A673 (cell line): Measurements from ENCODE around the gene WDR27.

ENCODE experiments used
- CTCF ChIP-seq: fragments of 300-800, 200-600 bp; sonication (generic); conservative IDR thresholded peaks from 2 replicates; pipeline ENCODE4 v1.5.1; 2017; ENCODE audit warnings: low read depth, mild to moderate bottlenecking, antibody characterized with exemption, low read length, moderate library complexity, mixed read lengths
- EZH2 ChIP-seq: fragments of 200-600 bp; sonication (generic); IDR thresholded peaks from 2 replicates; pipeline ENCODE4 v1.6.1; 2017; ENCODE audit warnings: borderline replicate concordance, low read depth, mild to moderate bottlenecking, mixed read lengths, antibody characterized with exemption, low read length; ENCODE audit not compliant: poor library complexity, severe bottlenecking

GRCh38 chr6:169490246-169490641, 211.6 kb downstream of the WDR27 start:
- TF ChIP-seq CTCF, result no peak
- no peak for TF ChIP-seq EZH2
